ENCODE results near the gene SLC2A13. TPM values are rescaled to one million over a fixed set of nuclear protein-coding genes. Genes with fewer than 3 reads are reported as not detected.
A peak's percentile ranks its signal among the peaks of the same experiment; 100 is the strongest.

The SLC2A13 gene
- total and polyA plus RNA-seq, 10 donors: 1.1 to 17.1 (median 7.6) TPM

DNA sequence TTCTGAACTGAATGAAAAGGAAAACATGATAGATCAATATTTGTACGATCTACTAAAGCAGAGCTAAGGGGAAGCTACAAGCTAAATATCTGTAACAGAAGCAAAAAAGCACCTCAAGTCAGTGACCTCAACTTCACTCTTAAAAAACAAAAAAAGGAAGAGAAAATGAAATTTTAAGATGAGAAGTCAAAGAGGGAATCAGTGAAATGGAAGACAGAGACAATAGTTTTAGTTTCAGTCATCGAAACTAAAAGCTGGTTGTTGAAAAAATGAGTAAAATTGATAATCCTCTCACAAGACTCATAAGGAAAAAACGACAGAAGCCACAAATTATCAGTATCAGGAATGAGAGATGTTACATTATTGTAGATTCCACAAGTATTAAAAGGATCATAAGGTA lies 11.9 kb upstream of the SLC2A13 start:
- Histone ChIP-seq H3K36me3 (no peaks in the 10 kb centered on the region), H3K4me3 (no peak overlapping the region), H3K9me3 (peaks cover 0 to 4% (median 0%) of the 10 kb centered on the region in 8 donors), H3K27ac (no peak overlapping the region), H3K4me1 (no peaks in the 10 kb centered on the region), H3K27me3 (replicated peaks in 1 of 7) (no peaks in the 10 kb centered on the region)
- DNase-seq: no peak
- 50 to 64% (median 55%) methylated on average over 3 of the region's 3 CpGs for WGBS, 5 donors
- intact Hi-C loops (cut with DNase I; ENCODE audit: low total_unique reads): no loop called here
- TF ChIP-seq POLR2A (IDR thresholded peaks at IDR 0.05) (no peak), POLR2AphosphoS5 (IDR thresholded peaks at IDR 0.05) (no peak)
- TF ChIP-seq, protein P1, sequence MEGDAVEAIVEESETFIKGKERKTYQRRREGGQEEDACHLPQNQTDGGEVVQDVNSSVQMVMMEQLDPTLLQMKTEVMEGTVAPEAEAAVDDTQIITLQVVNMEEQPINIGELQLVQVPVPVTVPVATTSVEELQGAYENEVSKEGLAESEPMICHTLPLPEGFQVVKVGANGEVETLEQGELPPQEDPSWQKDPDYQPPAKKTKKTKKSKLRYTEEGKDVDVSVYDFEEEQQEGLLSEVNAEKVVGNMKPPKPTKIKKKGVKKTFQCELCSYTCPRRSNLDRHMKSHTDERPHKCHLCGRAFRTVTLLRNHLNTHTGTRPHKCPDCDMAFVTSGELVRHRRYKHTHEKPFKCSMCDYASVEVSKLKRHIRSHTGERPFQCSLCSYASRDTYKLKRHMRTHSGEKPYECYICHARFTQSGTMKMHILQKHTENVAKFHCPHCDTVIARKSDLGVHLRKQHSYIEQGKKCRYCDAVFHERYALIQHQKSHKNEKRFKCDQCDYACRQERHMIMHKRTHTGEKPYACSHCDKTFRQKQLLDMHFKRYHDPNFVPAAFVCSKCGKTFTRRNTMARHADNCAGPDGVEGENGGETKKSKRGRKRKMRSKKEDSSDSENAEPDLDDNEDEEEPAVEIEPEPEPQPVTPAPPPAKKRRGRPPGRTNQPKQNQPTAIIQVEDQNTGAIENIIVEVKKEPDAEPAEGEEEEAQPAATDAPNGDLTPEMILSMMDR (IDR thresholded peaks at IDR 0.05 in 8 of 11, conservative IDR thresholded peaks at IDR 0.05 in 3 of 11): no peak

DNA sequence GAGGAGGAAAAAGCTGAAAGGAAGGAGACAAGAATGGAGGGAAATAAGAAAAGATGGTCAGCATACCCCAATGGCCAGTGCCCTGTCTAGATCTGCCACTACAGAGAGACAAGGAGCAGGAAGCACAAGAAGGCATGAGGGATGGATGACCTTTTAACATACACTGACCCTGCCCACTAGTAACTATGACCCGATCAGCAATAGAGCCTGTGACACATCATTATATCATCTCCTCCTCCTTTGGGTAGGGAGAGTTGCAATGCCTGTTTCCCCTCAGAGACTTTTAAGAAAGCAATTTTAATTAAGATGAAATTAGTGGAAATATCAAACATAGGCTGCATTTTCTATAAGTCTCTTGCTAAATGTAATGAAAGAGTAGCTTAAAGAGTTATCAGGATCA lies 4.7 kb upstream of the SLC2A13 start:
- intact Hi-C loops (cut with DNase I; ENCODE audit: low total_unique reads): no loop called here
- no peak overlapping the region for H3K4me3 ChIP-seq

DNA sequence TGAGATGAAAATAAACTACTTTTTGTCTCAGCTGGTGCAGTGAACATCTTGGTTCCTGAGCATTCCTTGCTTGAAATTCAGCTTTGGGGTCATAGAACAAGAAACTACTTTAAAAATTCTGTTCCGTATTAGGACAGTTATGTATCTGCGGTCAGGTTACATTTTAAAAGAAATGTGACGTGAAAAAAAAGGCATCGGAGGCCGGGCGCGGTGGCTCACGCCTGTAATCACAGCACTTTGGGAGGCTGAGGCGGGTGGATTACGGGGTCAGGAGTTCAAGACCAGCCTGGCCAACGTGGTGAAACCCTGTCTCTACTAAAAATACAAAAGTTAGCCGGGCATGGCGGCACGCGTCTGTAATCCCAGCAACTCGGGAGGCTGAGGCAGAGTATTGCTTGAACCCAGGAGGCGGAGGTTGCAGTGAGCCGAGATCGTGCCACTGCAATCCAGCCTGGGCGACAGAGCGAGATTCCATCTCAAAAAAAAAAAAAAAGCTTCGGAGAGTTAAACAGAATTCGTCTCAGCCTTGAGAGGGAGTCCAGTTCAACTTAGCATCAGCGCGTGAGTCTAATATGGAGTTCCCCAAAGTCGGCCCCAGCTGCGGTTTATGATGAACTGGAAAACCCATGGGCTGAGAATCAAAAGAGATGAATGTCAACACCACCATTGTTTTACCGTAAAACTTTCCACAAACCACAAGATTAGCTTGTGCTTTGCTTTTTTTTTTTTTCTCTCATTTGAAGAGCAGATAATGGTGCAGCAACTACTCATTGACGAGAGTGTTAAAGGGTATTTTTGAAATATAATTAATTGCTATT lies 2.1 kb upstream of the SLC2A13 start:
- no peaks in the 10 kb centered on the region for H3K9me3 ChIP-seq
- intact Hi-C loops (cut with DNase I; ENCODE audit: low total_unique reads): loop anchor here (5.0 kb wide), 1 partner anchor 96 kb away; no protein-coding TSS in a partner anchor
- no peak overlapping the region for H3K27ac ChIP-seq
- H3K4me3 ChIP-seq: peak overlapping the region in 6 of 8 donors; percentile 42 to 97 (median 90)
- H3K27me3 ChIP-seq (replicated peaks in 1 of 7): peaks cover 0 to 5% (median 0%) of the 10 kb centered on the region in 7 donors
- DNase-seq: peak; percentile 69
- WGBS, 5 donors: 75 to 84% (median 77%) methylated on average over 29 of the region's 29 CpGs
- no peaks in the 10 kb centered on the region for H3K36me3 ChIP-seq
- H3K4me1 ChIP-seq: peaks cover 14 to 45% (median 37%) of the 10 kb centered on the region in 6 donors
- TF ChIP-seq POLR2A (IDR thresholded peaks at IDR 0.05): no peak
- TF ChIP-seq, protein P1 (IDR thresholded peaks at IDR 0.05 in 8 of 11, conservative IDR thresholded peaks at IDR 0.05 in 3 of 11): peak in 5 of 11 experiments; percentile 2 to 62 (median 15)

More for the DNA sequence above, 4.7 kb upstream of the SLC2A13 start:
- H3K27me3 ChIP-seq (replicated peaks in 1 of 7): peaks cover 0 to 5% (median 0%) of the 10 kb centered on the region in 7 donors
- no peaks in the 10 kb centered on the region for H3K9me3 ChIP-seq
- TF ChIP-seq POLR2A (IDR thresholded peaks at IDR 0.05) (no peak), POLR2AphosphoS5 (IDR thresholded peaks at IDR 0.05) (no peak)
- TF ChIP-seq, protein P1 (IDR thresholded peaks at IDR 0.05 in 8 of 11, conservative IDR thresholded peaks at IDR 0.05 in 3 of 11): no peak
- 87 to 93% (median 89%) methylated on average over 1 of the region's 1 CpG for WGBS, 5 donors
- no peaks in the 10 kb centered on the region for H3K36me3 ChIP-seq
- no peak for DNase-seq
- no peak overlapping the region for H3K27ac ChIP-seq
- peaks cover 11 to 23% (median 21%) of the 10 kb centered on the region in 6 donors for H3K4me1 ChIP-seq
